IPS-20b (cell line): ENCODE data around the gene ANTKMT.
"Not testable (repeated sequence)": the region's sequence is repeated elsewhere in the genome, so short reads cannot be mapped to it uniquely, and the experiment has no call there.

Source experiments
- H3K27ac ChIP-seq: one replicate; pipeline ENCODE4 v1.5.1; 2013; ENCODE audit warnings: low read length
- H3K27me3 ChIP-seq: 2 replicates; pipeline ENCODE4 v1.6.1; 2013; ENCODE audit warnings: mild to moderate bottlenecking, low read length, inconsistent platforms; ENCODE audit not compliant: insufficient read depth
- H3K36me3 ChIP-seq: 2 replicates; pipeline ENCODE4 v1.6.1; 2013; ENCODE audit warnings: low read depth, mild to moderate bottlenecking, inconsistent platforms, low read length, moderate library complexity; ENCODE audit not compliant: insufficient read depth
- H3K4me1 ChIP-seq: 2 replicates; pipeline ENCODE4 v1.6.1; 2013; ENCODE audit warnings: mild to moderate bottlenecking, control low read depth, inconsistent platforms, low read length, moderate library complexity; ENCODE audit not compliant: insufficient read depth
- H3K4me3 ChIP-seq: 2 replicates; pipeline ENCODE4 v1.5.1; 2013; ENCODE audit warnings: mild to moderate bottlenecking, low read length, inconsistent platforms
- H3K9ac ChIP-seq: 2 replicates; pipeline ENCODE4 v1.6.1; 2013; ENCODE audit warnings: low read depth, mild to moderate bottlenecking, inconsistent platforms, low read length, moderate library complexity
- H3K9me3 ChIP-seq: 2 replicates; pipeline ENCODE4 v1.6.1; 2013; ENCODE audit warnings: mild to moderate bottlenecking, low read depth, low read length, inconsistent platforms; ENCODE audit not compliant: insufficient read depth

Gene ANTKMT

DNA sequence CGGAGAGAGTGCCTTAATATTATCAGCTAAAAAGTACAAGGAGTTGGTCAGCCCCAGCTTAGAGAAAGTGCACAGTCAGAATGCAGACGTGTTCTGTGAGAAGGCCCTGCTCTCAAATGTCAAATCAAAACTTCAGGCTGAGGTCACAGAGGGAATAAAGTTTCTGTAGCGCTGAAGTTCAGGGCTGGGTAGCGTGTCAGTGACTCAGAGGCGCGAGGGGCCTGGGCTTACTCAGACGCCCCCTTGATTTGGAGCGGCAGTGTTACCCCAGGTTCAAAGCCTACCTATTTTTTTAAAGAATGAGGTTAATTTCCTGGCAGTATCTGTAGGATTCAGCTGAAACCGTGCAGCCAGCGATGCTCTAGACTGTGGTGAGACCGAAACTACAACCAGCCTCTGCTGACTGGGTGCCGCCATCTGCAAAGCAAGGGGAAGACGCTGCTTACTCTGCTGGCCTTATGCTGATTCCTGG lies 15.1 kb downstream of the ANTKMT start:
- Histone ChIP-seq H3K9ac (no peak overlapping the region), H3K27ac (no peak overlapping the region), H3K9me3 (no peaks in the 10 kb centered on the region), H3K36me3 (peaks cover 15% of the 10 kb centered on the region), H3K4me1 (no peaks in the 10 kb centered on the region), H3K4me3 (no peak overlapping the region), H3K27me3 (no peaks in the 10 kb centered on the region)

- H3K27ac ChIP-seq: no peak overlapping the region
- no peak overlapping the region for H3K4me3 ChIP-seq
These were observed 16.1 kb downstream of the ANTKMT start for GRCh38 chr16:736936-737481.

GRCh38 chr16:739560-740458 lies 18.9 kb downstream of the ANTKMT start:
- no peaks in the 10 kb centered on the region for H3K9me3 ChIP-seq
- H3K36me3 ChIP-seq: peaks cover 10% of the 10 kb centered on the region; the same call in 1 of the 2 replicates
- no peaks in the 10 kb centered on the region for H3K27me3 ChIP-seq
- H3K27ac ChIP-seq: no peak overlapping the region
- H3K4me3 ChIP-seq: peak overlapping the region; percentile 76
- peak overlapping the region; percentile 86; the same call in 1 of the 2 replicates for H3K9ac ChIP-seq
- H3K4me1 ChIP-seq: no peaks in the 10 kb centered on the region

More at GRCh38 chr16:736936-737481, 16.1 kb downstream of the ANTKMT start:
- H3K9ac ChIP-seq: no peak overlapping the region
- no peaks in the 10 kb centered on the region for H3K9me3 ChIP-seq
- no peaks in the 10 kb centered on the region for H3K4me1 ChIP-seq
- H3K27me3 ChIP-seq: no peaks in the 10 kb centered on the region
- H3K36me3 ChIP-seq: peaks cover 15% of the 10 kb centered on the region

DNA sequence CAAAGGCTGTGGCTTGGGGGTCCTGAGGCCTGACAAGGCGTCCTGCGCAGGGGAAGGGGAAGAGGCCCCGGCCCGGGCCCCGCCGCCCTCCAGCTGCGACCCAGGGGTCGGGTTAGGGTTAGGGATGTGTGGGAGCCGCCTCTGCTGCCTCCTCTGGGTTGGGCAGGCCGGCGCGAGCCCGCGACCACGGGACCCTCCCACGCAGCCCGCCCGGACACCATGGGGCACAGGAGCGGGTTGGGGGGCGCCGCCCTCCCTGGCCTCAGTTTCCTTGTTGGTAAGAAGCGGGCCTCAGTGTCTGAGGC lies 19.5 kb downstream of the ANTKMT start:
- H3K9me3 ChIP-seq: no peaks in the 10 kb centered on the region
- peak overlapping the region; percentile 86 for H3K9ac ChIP-seq
- H3K27ac ChIP-seq: no peak overlapping the region
- H3K27me3 ChIP-seq: no peaks in the 10 kb centered on the region
- H3K4me1 ChIP-seq: no peaks in the 10 kb centered on the region
- peak overlapping the region; percentile 76 for H3K4me3 ChIP-seq
- H3K36me3 ChIP-seq: peaks cover 10% of the 10 kb centered on the region; the same call in 1 of the 2 replicates

- Histone ChIP-seq H3K36me3 (peaks cover 10% of the 10 kb centered on the region; the same call in 1 of the 2 replicates), H3K4me1 (no peaks in the 10 kb centered on the region; the same call in 1 of the 2 replicates), H3K9me3 (no peaks in the 10 kb centered on the region), H3K4me3 (peak within 1 kb of the TSS; percentile 76), H3K27me3 (no peaks in the 10 kb centered on the region), H3K9ac (peak within 1 kb of the TSS; percentile 86), H3K27ac (peak within 1 kb of the TSS; percentile 25)
These were observed 20.0 kb downstream of the ANTKMT start, which contains the start of gene CIAO3 for GRCh38 chr16:740764-741505. CIAO3 (minus strand) TSS chr16:740997; CDS start chr16:740985, 12 bp downstream.

DNA sequence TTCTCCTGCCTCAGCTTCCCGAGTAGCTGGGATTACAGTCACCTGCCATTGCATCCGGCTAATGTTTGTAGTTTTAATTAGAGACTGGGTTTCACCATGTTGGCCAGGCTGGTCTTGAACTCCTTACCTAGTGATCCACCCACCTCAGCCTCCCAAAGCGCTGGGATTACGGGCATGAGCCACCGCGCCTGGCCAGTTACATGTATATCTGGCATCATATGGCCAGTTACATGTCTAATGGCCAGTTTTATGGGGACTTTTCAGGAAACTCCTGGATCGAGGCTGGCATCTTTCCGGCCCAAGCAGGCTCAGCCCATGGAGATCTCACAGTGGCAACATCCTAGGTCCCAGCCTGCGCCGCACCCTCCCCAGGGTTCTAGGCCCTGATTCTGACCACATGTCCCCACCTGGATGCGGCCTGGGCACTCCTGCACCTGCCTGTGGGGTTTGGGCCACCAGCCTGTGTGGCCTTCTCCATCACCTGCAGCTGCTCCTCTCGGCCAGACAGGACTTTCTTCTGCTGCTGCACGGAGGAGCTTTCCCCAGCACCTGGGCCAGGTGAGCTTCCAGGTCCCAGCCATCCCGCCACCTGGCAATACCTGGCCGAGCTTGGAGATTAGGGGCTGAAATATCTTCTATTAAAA lies 21.2 kb downstream of the ANTKMT start:
- Histone ChIP-seq H3K4me1 (no peaks in the 10 kb centered on the region; the same call in 1 of the 2 replicates), H3K27ac (no peak overlapping the region)

DNA sequence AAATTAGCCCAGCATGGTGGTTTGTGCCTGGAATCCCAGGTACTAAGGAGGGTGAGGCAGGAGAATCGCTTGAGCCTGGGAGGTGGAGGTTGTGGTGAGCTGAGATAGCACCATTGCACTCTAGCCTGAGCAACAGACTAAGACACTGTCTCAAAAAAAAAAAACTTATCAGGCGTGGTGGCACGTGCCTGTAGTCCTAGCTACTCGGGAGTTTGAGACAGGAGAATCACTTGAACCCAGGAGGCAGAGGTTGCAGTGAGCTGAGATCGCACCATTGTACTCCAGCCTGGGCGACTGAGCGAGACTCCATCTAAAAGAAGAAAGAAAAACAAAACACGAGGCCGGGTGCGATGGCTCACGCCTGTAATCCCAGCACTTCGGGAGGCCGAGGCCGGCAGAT lies 21.9 kb downstream of the ANTKMT start:
- H3K9ac ChIP-seq, H3K9me3 ChIP-seq, H3K27ac ChIP-seq, H3K4me3 ChIP-seq, H3K36me3 ChIP-seq, H3K27me3 ChIP-seq, H3K4me1 ChIP-seq: not testable (repeated sequence)

More for the DNA sequence above, 21.2 kb downstream of the ANTKMT start:
- H3K9ac ChIP-seq: no peak overlapping the region
- no peaks in the 10 kb centered on the region for H3K9me3 ChIP-seq
- no peaks in the 10 kb centered on the region for H3K27me3 ChIP-seq
- H3K4me3 ChIP-seq: no peak overlapping the region
- 0 out of 2 replicates have a peak, but pooled peaks cover under 1% of the 10 kb centered on the region for H3K36me3 ChIP-seq

- no peaks in the 10 kb centered on the region for H3K9me3 ChIP-seq
- H3K27me3 ChIP-seq: no peaks in the 10 kb centered on the region
- H3K9ac ChIP-seq: no peak overlapping the region
- H3K4me1 ChIP-seq: no peaks in the 10 kb centered on the region; the same call in 1 of the 2 replicates
- H3K4me3 ChIP-seq: no peak overlapping the region
- H3K27ac ChIP-seq: no peak overlapping the region
- H3K36me3 ChIP-seq: no peaks in the 10 kb centered on the region
These were observed 23.0 kb downstream of the ANTKMT start for GRCh38 chr16:743794-744500.

DNA sequence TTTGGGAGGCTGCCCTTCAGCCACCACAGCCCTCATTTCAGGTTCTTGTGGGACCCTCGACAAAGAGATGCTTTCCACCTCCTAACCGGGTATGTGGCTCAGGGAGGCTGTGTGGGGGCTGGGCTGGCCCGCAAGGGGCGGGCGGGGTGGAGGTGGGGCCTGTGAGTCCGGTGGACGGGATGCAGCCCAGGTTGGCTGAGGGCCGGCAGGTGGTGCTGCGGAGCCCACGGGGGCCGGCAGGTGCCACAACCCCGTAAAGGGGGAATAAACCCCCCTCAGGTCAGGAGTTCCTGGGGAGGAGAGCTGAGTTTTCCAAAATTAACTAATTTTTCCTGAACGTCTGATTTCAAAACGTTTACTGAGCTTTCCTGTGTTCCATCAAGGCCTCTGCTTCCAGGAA lies 24.8 kb downstream of the ANTKMT start:
- Histone ChIP-seq H3K36me3 (no peaks in the 10 kb centered on the region), H3K27ac (no peak overlapping the region), H3K4me3 (no peak overlapping the region), H3K27me3 (no peaks in the 10 kb centered on the region), H3K9ac (no peak overlapping the region), H3K4me1 (no peaks in the 10 kb centered on the region; the same call in 1 of the 2 replicates), H3K9me3 (no peaks in the 10 kb centered on the region)

DNA sequence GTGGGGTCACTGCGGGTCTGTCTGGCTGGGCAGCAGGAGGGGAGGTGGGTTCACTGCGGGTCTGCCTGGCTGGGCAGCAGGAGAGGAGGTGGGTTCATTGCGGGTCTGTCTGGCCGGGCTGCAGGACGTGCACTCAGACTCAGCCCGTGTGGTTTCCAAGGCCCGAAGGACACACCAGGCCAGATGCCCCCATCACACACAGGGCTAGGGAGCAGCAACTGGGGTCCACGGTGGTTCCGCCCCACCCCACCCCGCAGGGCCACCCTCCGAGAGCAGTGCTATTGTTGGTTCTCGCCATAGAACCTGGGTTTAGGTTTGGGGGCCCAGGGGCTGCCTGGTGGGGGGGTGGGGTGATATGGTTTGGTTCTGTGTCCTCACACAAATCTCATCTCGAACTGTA lies 25.7 kb downstream of the ANTKMT start:
- peaks cover 3% of the 10 kb centered on the region; the same call in 1 of the 2 replicates for H3K4me1 ChIP-seq
- H3K36me3 ChIP-seq: no peaks in the 10 kb centered on the region
- H3K9me3 ChIP-seq: no peaks in the 10 kb centered on the region
- H3K27ac ChIP-seq: no peak overlapping the region
- no peaks in the 10 kb centered on the region for H3K27me3 ChIP-seq
- H3K4me3 ChIP-seq: no peak overlapping the region
- no peak overlapping the region for H3K9ac ChIP-seq
